Measurements from ENCODE around the gene ARHGAP24.
A peak's percentile ranks its signal among the peaks of the same experiment; 100 is the strongest.
"Not testable (repeated sequence)": the region's sequence is repeated elsewhere in the genome, so short reads cannot be mapped to it uniquely, and the experiment has no call there.

ARHGAP24 gene

GRCh38 chr4:85938062-85938461 lies 463.1 kb downstream of the ARHGAP24 start:
- DNase-seq = no peak

DNA sequence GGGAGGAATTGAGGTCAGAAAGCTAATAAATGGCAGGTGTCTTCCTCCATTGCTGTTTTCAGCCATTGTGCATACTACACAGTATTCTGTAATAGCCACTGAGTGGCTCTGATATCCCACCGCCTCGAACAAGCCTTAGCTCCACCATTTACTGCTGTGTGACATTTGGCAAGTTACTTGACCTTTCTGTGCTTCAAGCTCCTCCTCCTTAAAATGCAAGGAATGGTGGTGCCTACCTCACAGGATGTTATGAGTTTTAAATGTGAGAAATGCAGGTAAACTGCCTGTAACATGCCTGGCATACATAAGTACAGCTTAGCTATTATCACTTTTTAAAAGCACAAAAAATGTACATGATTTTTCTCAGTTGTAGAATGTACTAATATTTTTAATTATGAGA lies 464.0 kb downstream of the ARHGAP24 start:
- no peak for DNase-seq

DNA sequence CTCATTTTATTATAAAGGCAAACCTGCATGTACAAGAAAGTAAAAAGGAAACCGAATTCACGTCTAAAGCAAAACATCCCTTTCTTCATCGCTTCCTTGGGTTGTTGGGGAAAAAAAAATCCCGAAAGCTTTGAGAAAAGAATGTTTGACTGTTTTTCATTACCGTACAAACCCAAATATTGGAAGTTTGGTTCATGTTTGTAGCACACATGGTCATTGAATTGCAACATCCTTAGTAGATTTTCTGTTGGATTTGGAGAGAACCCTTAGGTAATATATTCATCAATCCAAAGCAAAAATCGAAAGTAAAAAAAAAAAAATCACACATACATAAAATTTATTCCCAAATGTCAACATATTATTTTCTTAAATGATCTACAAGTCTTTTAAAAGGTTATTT lies 464.6 kb downstream of the ARHGAP24 start:
- DNase-seq = no peak

- DNase-seq = no peak
These were observed 465.2 kb downstream of the ARHGAP24 start for GRCh38 chr4:85940151-85940550.

DNA sequence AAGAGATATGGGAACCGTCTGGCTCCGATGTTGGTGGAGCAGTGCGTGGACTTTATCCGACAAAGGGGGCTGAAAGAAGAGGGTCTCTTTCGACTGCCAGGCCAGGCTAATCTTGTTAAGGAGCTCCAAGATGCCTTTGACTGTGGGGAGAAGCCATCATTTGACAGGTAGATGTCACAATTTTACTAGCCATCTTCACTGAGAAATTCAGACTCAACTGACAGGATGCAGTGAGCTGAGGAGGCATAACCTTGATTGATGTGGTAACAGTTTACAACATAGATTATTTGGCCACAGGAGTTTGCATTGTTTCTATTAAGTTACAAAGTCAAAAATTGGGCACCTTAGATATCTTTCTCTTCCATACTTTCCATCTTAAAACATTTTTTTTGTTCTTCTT lies 467.2 kb downstream of the ARHGAP24 start:
- DNase-seq = no peak

DNA sequence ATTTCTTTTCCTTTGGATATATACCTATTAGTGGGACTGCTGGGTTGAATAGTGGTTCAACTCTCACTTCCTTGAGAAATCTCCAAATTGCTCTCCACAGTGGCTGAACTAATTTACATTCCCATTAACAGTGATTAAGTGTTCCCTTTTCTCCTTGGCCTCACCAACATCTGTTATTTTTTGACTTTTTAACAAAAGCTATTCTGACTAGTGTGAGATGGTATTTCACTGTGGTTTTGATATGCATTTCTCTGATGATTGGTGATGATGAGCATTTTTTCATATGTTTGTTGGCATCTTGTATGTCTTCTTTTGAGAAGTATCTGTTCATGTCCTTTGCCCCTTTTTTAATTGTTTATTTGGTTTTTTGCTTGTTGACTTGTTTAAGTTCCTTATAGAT lies 471.9 kb downstream of the ARHGAP24 start:
- DNase-seq = no peak

DNA sequence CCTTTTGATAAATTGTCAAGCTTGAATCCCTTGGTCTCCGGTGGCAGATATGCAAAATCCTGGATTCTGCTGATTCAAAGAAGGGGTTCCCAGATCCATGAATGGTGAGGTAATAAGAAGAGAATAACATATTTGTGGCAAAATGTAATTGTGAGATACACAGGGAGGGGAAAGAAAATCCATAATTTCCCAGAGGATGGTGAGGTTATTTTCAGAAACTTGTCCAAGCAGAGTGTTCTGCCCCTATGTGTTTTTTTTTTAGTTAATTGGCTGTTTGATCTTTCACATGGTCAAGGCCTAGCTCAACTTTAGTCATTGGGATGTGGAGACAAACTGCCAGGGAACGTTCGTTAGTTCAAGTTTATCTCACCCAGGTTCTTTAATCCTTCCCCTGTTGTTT lies 476.1 kb downstream of the ARHGAP24 start:
- no peak for DNase-seq

DNA sequence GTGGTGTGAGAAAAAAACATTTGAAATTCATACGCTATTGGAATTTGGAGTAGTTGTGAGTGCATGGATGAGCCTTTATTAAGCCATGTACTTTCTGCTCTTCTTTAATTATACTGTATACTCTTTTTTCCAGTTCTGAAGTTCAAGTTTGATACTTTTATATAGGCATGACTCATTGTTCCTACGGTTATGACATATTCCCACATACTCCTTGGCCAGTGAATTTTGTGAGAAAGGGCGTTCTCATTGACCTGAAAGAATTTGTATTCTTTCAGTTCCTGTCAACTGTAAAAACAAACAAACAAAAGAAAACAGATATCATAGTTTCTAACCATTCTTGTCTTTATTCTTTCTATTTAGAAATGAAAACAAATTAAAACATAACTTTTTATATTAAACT lies 477.6 kb downstream of the ARHGAP24 start:
- no peak for DNase-seq

DNA sequence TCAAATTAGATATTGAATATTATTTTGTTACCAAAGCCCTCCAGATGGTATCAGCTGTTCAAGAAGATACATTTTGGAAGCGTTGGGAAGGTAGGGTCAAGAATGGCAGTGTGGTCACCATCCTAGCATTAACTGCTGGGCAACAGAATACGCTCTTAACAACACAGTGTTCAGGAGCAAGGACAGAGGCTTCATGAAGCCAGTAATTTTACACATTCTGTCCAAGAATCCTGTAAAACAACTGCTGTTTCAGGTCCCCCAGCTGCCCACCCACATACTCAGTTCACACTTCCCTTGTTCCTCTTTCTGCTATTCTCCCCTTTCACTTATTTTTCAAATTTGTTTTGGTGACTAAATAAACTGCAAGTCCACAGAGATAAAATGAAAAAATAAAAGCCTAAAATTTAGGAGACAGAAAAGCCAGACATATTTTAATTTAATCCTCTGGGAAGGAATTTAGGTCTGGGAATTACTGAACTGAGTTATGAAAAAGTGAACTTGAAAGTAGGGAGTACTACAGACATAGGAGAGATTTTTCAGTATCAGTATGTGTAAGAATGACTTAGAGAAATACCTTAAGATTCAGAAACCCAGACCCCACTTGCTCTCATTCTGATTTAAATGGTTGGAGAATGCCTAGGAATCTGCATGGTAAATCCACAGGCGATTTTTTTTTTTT lies 478.2 kb downstream of the ARHGAP24 start:
- DNase-seq = no peak

GRCh38 chr4:85953651-85954018 lies 478.7 kb downstream of the ARHGAP24 start:
- DNase-seq = no peak

DNA sequence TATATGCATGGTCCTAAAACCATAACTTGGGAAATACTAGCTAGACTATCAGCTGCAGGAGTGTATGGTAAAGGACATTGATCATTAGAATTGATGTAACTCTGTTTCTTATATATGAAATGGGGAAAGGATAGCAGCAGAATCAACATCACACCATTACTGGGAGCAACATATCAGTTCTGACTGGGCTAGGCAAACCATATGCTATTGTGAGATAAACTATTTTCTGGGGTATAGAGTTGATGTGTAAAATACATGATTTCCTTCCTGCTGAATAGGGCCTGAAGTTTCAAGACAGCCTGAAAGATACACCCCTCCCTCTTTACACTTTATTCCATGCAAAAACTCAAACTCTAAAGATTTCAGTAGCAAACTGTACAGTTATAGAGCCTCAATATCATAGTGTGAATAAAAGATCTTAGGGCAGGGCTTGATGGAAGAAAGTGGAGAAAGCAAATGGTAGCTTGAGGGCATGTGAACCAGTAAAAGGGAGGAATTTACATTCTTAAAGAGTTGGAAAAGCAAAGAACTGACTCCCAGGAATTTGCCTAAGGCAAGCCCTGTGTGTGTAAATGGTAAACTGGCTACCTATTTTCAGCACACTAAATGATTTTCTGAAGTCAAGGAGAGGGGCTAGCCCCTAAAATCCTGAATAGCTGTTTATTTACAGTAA lies 480.8 kb downstream of the ARHGAP24 start:
- DNase-seq = no peak

DNA sequence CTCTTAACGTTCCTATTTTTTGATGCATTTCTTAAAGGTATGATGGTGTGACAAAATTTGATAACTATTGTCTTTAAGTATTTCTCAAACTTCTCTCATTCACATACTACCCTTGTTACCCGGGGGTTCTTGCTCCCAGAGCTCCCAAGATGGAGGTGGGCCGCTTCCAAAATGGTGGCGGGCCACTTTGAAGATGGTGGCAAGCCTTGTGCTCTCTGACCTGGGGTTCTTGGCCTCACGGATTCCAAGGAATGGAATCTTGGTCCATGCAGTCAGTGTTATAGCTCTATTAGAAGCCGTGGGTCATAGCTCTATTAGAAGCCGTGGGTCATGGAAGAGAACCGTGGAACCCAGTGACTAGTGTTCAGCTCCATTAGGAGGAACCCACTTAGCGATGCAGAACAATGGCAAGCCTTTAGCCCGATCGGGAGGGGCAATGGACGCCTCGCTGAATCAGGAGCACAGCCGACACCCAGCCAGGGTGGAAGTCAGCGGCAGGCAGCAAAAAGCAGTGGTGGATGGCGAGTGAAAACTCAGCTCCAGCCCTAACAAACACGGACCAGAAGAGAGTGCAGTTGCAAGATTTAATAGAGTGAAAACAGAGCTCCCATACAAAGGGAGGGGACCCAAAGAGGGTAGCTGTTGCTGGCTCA lies 481.5 kb downstream of the ARHGAP24 start:
- DNase-seq = no peak

- DNase-seq = no peak
These were observed 486.9 kb downstream of the ARHGAP24 start for GRCh38 chr4:85961887-85962286.

DNA sequence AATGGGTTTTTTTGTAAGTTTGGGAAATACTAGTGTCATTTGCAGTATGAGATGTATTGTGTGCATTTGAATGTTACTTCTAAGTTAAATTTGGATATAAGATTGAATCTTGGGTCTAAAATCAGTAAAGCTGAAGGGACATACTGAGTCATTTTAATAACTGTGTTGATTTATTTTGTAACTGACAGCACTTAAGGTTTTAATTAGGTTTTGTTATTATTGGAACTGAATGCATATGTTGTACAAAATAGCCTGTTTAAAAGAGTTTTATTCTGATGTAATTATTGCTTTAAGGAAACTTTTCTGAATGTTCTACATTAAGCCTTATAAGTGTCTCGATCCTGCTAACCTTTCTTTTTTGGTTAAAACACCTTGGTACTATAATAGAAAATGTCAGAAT lies 488.3 kb downstream of the ARHGAP24 start:
- no peak for DNase-seq

- DNase-seq = no peak
These were observed 489.3 kb downstream of the ARHGAP24 start for GRCh38 chr4:85964298-85964697.

GRCh38 chr4:85965017-85965416 lies 490.1 kb downstream of the ARHGAP24 start:
- DNase-seq = not testable (repeated sequence)

- no peak for DNase-seq
These were observed 490.6 kb downstream of the ARHGAP24 start for GRCh38 chr4:85965529-85965928.

GRCh38 chr4:85966373-85966772 lies 491.4 kb downstream of the ARHGAP24 start:
- DNase-seq = no peak

DNA sequence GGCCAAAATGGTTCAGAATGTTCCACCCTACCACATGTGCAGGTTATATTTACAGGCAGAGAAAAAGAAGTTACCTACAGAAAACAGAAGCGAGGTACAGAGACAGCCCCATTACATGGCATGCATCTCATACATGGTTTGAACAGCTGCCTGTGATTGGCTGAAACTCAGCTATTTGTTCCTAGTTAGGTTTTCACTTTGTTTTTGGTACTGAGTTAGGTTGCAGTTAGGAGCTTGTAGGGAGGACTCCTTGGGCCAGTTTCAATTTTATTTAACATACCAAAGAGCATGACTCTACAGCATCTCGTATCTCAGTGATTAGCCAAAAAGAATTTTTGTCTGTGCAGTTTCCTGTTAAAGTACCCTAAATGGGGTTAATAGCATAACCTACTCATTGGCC lies 492.9 kb downstream of the ARHGAP24 start:
- no peak for DNase-seq

GRCh38 chr4:85968945-85969819 lies 494.2 kb downstream of the ARHGAP24 start:
- DNase-seq = peak; percentile 19

DNA sequence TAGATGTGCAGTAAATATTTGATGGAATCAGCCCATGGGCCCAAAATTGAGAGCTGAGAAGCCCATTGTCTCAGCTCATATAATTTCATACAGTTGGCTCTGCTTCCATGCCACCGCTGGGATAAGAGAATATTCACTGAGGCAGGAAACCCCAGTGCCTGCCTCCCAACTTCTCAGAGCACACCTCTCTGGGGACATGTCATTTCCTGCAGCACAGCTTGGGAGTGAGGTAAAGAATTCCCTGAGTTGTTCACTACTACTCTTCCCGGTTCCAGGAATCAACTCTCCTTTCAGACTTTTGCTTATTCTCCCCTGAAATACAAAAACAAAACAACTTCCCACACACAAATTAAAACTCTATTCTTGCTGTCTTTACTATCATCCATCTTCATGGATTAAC lies 495.6 kb downstream of the ARHGAP24 start:
- DNase-seq = no peak

- no peak for DNase-seq
These were observed 504.3 kb downstream of the ARHGAP24 start for GRCh38 chr4:85979276-85979675.

DNA sequence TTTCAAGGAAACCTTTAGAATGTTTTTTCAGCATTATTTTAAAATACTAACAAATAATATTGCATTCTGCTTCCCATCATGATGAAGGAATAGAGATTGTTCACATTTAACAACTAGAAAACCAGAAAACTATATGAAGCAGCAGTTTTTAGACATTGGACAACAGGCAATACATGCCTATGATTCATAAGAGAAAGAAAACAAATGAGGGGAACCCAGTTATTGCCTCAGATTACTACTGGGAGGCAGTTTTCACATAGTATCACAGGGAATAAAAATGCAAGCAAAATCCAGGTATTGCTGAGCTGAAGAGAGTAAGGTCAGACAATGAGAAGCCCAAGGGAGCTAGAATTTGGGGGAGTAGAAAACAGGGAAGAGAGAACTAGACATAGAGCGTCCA lies 511.3 kb downstream of the ARHGAP24 start:
- no peak for DNase-seq

Data from SHP77 treated with DMSO at 0.1 percent for 48 hours (cell line).